ENCODE results near the gene RELA. TPM values are rescaled to one million over a fixed set of nuclear protein-coding genes. Genes with fewer than 3 reads are reported as not detected.

RELA gene
- total and polyA plus RNA-seq, 2 of the 13 experiments (the other 11 are each of a cell fraction or from before 2014, with no cell fraction given), result 21.4 to 40.5 TPM

- peak; percentile 94 for TF ChIP-seq ZHX2 (IDR thresholded peaks at IDR 0.05; ENCODE audit: low read depth)
- TF ChIP-seq ZHX2 (CRISPR knock-in tag; IDR thresholded peaks at IDR 0.05; ENCODE audit: borderline replicate concordance), result peak; percentile 88; the same call in 1 of the 2 replicates
- TF ChIP-seq ZNF776 (CRISPR knock-in tag; IDR thresholded peaks at IDR 0.05), result peak; percentile 97
- TF ChIP-seq PAX8 (CRISPR knock-in tag; IDR thresholded peaks at IDR 0.05; ENCODE audit: borderline replicate concordance), result no peak
- peak; percentile 35 for TF ChIP-seq MIER2 (CRISPR knock-in tag; IDR thresholded peaks at IDR 0.05)
- TF ChIP-seq MZF1 (CRISPR knock-in tag; IDR thresholded peaks at IDR 0.05; ENCODE audit: borderline replicate concordance), result peak; percentile 44; the same call in 1 of the 2 replicates
- TF ChIP-seq SNRNP70 (IDR thresholded peaks at IDR 0.05; ENCODE audit: low read depth, low read length), result no peak
- no peak; the same call in 1 of the 2 replicates for TF ChIP-seq ZBTB21 (CRISPR knock-in tag; IDR thresholded peaks at IDR 0.05)
- no peak for TF ChIP-seq ATAD3A (CRISPR knock-in tag; IDR thresholded peaks at IDR 0.05)
- peak; percentile 83 for TF ChIP-seq DR1 (CRISPR knock-in tag; IDR thresholded peaks at IDR 0.05)
- no peak for TF ChIP-seq ARID3A (IDR thresholded peaks at IDR 0.05; ENCODE audit: low read depth, low read length)
- TF ChIP-seq ZNF670 (CRISPR knock-in tag; IDR thresholded peaks at IDR 0.05; ENCODE audit: borderline replicate concordance), result peak; percentile 97
- TF ChIP-seq ESRRA (CRISPR knock-in tag; IDR thresholded peaks at IDR 0.05; ENCODE audit: low read depth), result peak; percentile 83
- TF ChIP-seq SP2 (CRISPR knock-in tag; IDR thresholded peaks at IDR 0.05), result peak; percentile 81
- TF ChIP-seq AKNA (CRISPR knock-in tag; IDR thresholded peaks at IDR 0.05; ENCODE audit: borderline replicate concordance), result 0 out of 2 replicates have a peak, but pooled peaks have one; percentile 72
- no peak for TF ChIP-seq ADNP (CRISPR knock-in tag; IDR thresholded peaks at IDR 0.05)
These were observed 49.3 kb upstream of the RELA start, which contains the start of gene KAT5 (continued) for GRCh38 chr11:65711785-65712632.

Data from HepG2 (cell line).